Trophoblast cell (in vitro differentiated cells and primary cell): ENCODE data around the gene TMEM88. TPM values are rescaled to one million over a fixed set of nuclear protein-coding genes. Genes with fewer than 3 reads are reported as not detected.

Experiments used
- DNase-seq, 2 donors: peaks; one replicate each; pipeline ENCODE4 v3.0.0-alpha.2; 2016
- H2AFZ ChIP-seq: 2 replicates; pipeline ENCODE4 v1.6.1; 2013; ENCODE audit warnings: low read length, moderate library complexity, mild to moderate bottlenecking; ENCODE audit not compliant: insufficient read depth, poor library complexity
- H2AK5ac ChIP-seq: 2 replicates; pipeline ENCODE4 v1.6.1; 2013; ENCODE audit warnings: mild to moderate bottlenecking, low read length
- H2BK120ac ChIP-seq: 2 replicates; pipeline ENCODE4 v1.6.1; 2013; ENCODE audit warnings: low read length, mild to moderate bottlenecking, moderate library complexity; ENCODE audit not compliant: insufficient read depth, poor library complexity
- H2BK12ac ChIP-seq: 2 replicates; pipeline ENCODE4 v1.6.1; 2013; ENCODE audit warnings: mild to moderate bottlenecking, low read length, moderate library complexity
- H2BK5ac ChIP-seq: 2 replicates; pipeline ENCODE4 v1.6.1; 2013; ENCODE audit warnings: low read length, low read depth, moderate library complexity, mild to moderate bottlenecking; ENCODE audit not compliant: poor library complexity
- H3K14ac ChIP-seq: 2 replicates; pipeline ENCODE4 v1.6.1; 2013; ENCODE audit warnings: mild to moderate bottlenecking, low read length
- H3K18ac ChIP-seq: 2 replicates; pipeline ENCODE4 v1.6.1; 2013; ENCODE audit warnings: mild to moderate bottlenecking, low read length
- H3K23ac ChIP-seq: 2 replicates; pipeline ENCODE4 v1.6.1; 2013; ENCODE audit warnings: low read length
- H3K27ac ChIP-seq: 2 replicates; pipeline ENCODE4 v1.5.1; 2013; ENCODE audit warnings: low read depth, mild to moderate bottlenecking, inconsistent platforms, low read length, moderate library complexity
- H3K27me3 ChIP-seq: 2 replicates; pipeline ENCODE4 v1.6.1; 2013; ENCODE audit warnings: inconsistent platforms, mild to moderate bottlenecking, low read length, moderate library complexity; ENCODE audit not compliant: insufficient read depth
- H3K36me3 ChIP-seq, 2 experiments: 1 replicate in 1 of 2; 2 replicates in 1 of 2; pipeline ENCODE4 v1.6.1; 2013; ENCODE audit warnings: low read length in 2 of 2, mild to moderate bottlenecking in 2 of 2, moderate library complexity in 1 of 2; ENCODE audit not compliant: insufficient read depth in 2 of 2, control insufficient read depth in 1 of 2
- H3K4ac ChIP-seq: 2 replicates; pipeline ENCODE4 v1.6.1; 2013; ENCODE audit warnings: low read depth, mild to moderate bottlenecking, low read length, moderate library complexity
- H3K4me1 ChIP-seq, 2 experiments: 1 replicate in 1 of 2; 2 replicates in 1 of 2; pipeline ENCODE4 v1.6.1; 2013; ENCODE audit warnings: low read length in 2 of 2, mild to moderate bottlenecking in 2 of 2, moderate library complexity in 1 of 2; ENCODE audit not compliant: insufficient read depth in 2 of 2, control insufficient read depth in 1 of 2
- H3K4me2 ChIP-seq: 2 replicates; pipeline ENCODE4 v1.6.1; 2013; ENCODE audit warnings: inconsistent platforms, mild to moderate bottlenecking, low read length, moderate library complexity
- H3K4me3 ChIP-seq: 2 replicates; pipeline ENCODE4 v1.5.1; 2013; ENCODE audit warnings: mild to moderate bottlenecking, low read depth, low read length, inconsistent platforms
- H3K79me1 ChIP-seq: one replicate; pipeline ENCODE4 v1.6.1; 2013; ENCODE audit warnings: low read length
- H3K79me2 ChIP-seq: 2 replicates; pipeline ENCODE4 v1.6.1; 2013; ENCODE audit warnings: low read length, mild to moderate bottlenecking; ENCODE audit not compliant: control insufficient read depth, insufficient read depth, poor library complexity
- H3K9ac ChIP-seq: 2 replicates; pipeline ENCODE4 v1.6.1; 2013; ENCODE audit warnings: mild to moderate bottlenecking, low read length
- H3K9me3 ChIP-seq: 2 replicates; pipeline ENCODE4 v1.6.1; 2013; ENCODE audit warnings: low read depth, mild to moderate bottlenecking, control low read depth, inconsistent platforms, low read length; ENCODE audit not compliant: insufficient read depth
- H4K12ac ChIP-seq: 2 replicates; pipeline ENCODE4 v1.6.1; 2013; ENCODE audit warnings: low read depth, mild to moderate bottlenecking, low read length, moderate library complexity
- H4K8ac ChIP-seq: 2 replicates; pipeline ENCODE4 v1.6.1; 2013; ENCODE audit warnings: low read depth, mild to moderate bottlenecking, low read length, moderate library complexity
- H4K91ac ChIP-seq: one replicate; pipeline ENCODE4 v1.6.1; 2013; ENCODE audit warnings: low read depth, mild to moderate bottlenecking, low read length, moderate library complexity
- WGBS: extraction: QIAGEN DNeasy Blood & Tissue Kit; methylation state at CpG from one replicate; pipeline ENCODE4 v1.1.7; 2013; ENCODE audit warnings: missing lambda C conversion rate; ENCODE audit not compliant: insufficient read length, insufficient coverage; ENCODE audit errors: extremely low coverage; 5-methylcytosine and 5-hydroxymethylcytosine counted together
- polyA plus RNA-seq: library from polyadenylated mRNA; stranded (reverse); fragments of 200-250 nt; gene quantifications from 2 replicates; pipeline ENCODE4 v1.2.3, GENCODE V29; 2013

The TMEM88 gene
- 23.8 and 25.6 TPM in 2 replicates for polyA plus RNA-seq

DNA sequence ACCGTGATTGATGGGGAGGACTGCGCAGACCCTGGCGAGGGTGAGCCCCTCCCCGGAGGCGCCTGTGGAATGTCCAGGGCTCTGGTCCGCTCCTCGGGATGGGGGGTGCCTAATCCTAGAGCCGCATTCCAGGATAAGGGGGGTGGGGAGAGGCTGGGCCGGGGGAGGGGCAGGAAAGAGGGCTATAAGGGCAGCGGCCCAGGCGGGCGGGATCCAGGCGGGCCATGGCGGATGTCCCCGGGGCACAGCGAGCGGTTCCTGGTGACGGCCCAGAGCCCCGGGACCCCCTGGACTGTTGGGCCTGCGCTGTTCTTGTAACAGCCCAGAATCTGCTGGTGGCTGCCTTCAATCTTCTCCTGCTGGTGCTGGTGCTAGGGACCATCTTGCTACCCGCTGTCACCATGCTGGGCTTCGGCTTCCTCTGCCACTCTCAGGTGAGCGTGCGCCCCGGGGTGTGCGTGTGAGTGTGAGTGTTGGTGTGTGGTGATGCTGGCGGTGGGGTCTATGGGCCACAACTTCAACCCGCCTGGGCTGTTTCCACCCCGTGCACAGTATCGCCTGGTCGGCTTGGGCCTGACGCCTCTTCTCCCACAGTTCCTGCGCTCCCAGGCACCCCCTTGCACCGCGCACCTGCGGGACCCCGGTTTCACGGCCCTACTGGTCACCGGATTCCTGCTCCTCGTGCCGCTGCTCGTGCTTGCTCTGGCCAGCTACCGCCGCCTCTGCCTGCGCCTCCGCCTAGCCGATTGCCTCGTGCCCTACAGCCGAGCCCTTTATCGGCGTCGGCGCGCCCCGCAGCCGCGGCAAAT, at the start of gene TMEM88:
Gene TMEM88 (plus strand): TSS at position 216 of the 809 bp plus-strand sequence. CDS start 9 bp downstream, at position 225.
- Histone ChIP-seq H4K8ac (no peak within 1 kb of the TSS), H3K4me1 (peaks cover 18 to 37% of the 10 kb centered on the region in 2 experiments), H3K4ac (no peak within 1 kb of the TSS), H4K91ac (no peak within 1 kb of the TSS), H4K12ac (peak within 1 kb of the TSS; percentile 38), H3K4me3 (peak within 1 kb of the TSS; percentile 65), H2BK12ac (no peak within 1 kb of the TSS), H3K9ac (peak within 1 kb of the TSS; percentile 18), H3K4me2 (peak within 1 kb of the TSS; percentile 78), H2BK5ac (no peak within 1 kb of the TSS), H3K23ac (no peak within 1 kb of the TSS), H2BK120ac (no peak within 1 kb of the TSS), H3K79me2 (peaks cover 2% of the 10 kb centered on the region), H3K18ac (peak within 1 kb of the TSS; percentile 6), H2AFZ (no peak within 1 kb of the TSS), H2AK5ac (no peak within 1 kb of the TSS), H3K14ac (peak within 1 kb of the TSS; percentile 13), H3K27me3 (no peaks in the 10 kb centered on the region), H3K36me3 (peaks cover 44% of the 10 kb centered on the region in 2 experiments), H3K9me3 (peaks cover 4% of the 10 kb centered on the region), H3K27ac (peak within 1 kb of the TSS; percentile 8), H3K79me1 (peaks cover 19% of the 10 kb centered on the region)
- WGBS, result no CpG with 5 or more reads among the region's 57 CpGs
- no peak for DNase-seq

- no peak overlapping the region for H3K4ac ChIP-seq
- H2AK5ac ChIP-seq, result no peak overlapping the region
- WGBS, result no CpG with 5 or more reads among the region's 6 CpGs
- no peaks in the 10 kb centered on the region for H3K27me3 ChIP-seq
- H3K79me1 ChIP-seq, result no peaks in the 10 kb centered on the region
- H3K18ac ChIP-seq, result no peak overlapping the region
- H3K4me1 ChIP-seq, result peaks cover 0 to 3% of the 10 kb centered on the region in 2 experiments
- no peak overlapping the region for H3K23ac ChIP-seq
- H4K8ac ChIP-seq, result no peak overlapping the region
- H4K91ac ChIP-seq, result no peak overlapping the region
- no peaks in the 10 kb centered on the region for H3K9me3 ChIP-seq
- no peak overlapping the region for H2BK12ac ChIP-seq
- no peak overlapping the region for H3K4me2 ChIP-seq
- H2BK5ac ChIP-seq, result no peak overlapping the region
- no peak overlapping the region for H3K27ac ChIP-seq
- no peak overlapping the region for H3K9ac ChIP-seq
- H3K79me2 ChIP-seq, result no peaks in the 10 kb centered on the region
- DNase-seq, result no peak
- H3K14ac ChIP-seq, result no peak overlapping the region
- no peak overlapping the region for H4K12ac ChIP-seq
- no peak overlapping the region for H2BK120ac ChIP-seq
- no peaks in the 10 kb centered on the region for H3K36me3 ChIP-seq
- no peak overlapping the region for H2AFZ ChIP-seq
- no peak overlapping the region for H3K4me3 ChIP-seq
Measured at GRCh38 chr17:7806587-7806986, 48.3 kb upstream of the TMEM88 start.

- no peak overlapping the region for H3K23ac ChIP-seq
- H3K4me2 ChIP-seq, result no peak overlapping the region
- no peak overlapping the region for H4K91ac ChIP-seq
- no peak overlapping the region for H3K14ac ChIP-seq
- H3K36me3 ChIP-seq, result no peaks in the 10 kb centered on the region
- H3K79me1 ChIP-seq, result no peaks in the 10 kb centered on the region
- H2AFZ ChIP-seq, result no peak overlapping the region
- no peak for DNase-seq
- WGBS, result no CpG with 5 or more reads among the region's 21 CpGs
- no peak overlapping the region for H2BK12ac ChIP-seq
- no peak overlapping the region for H2BK5ac ChIP-seq
- no peak overlapping the region for H4K12ac ChIP-seq
- H3K18ac ChIP-seq, result no peak overlapping the region
- H3K27me3 ChIP-seq, result no peaks in the 10 kb centered on the region
- H3K27ac ChIP-seq, result no peak overlapping the region
- no peak overlapping the region for H2BK120ac ChIP-seq
- no peak overlapping the region for H2AK5ac ChIP-seq
- no peaks in the 10 kb centered on the region for H3K9me3 ChIP-seq
- no peak overlapping the region for H3K9ac ChIP-seq
- no peaks in the 10 kb centered on the region for H3K79me2 ChIP-seq
- no peak overlapping the region for H3K4ac ChIP-seq
- no peak overlapping the region for H3K4me3 ChIP-seq
- peaks cover 0 to 3% of the 10 kb centered on the region in 2 experiments for H3K4me1 ChIP-seq
- no peak overlapping the region for H4K8ac ChIP-seq
Measured at GRCh38 chr17:7807206-7807605, 47.7 kb upstream of the TMEM88 start.

DNA sequence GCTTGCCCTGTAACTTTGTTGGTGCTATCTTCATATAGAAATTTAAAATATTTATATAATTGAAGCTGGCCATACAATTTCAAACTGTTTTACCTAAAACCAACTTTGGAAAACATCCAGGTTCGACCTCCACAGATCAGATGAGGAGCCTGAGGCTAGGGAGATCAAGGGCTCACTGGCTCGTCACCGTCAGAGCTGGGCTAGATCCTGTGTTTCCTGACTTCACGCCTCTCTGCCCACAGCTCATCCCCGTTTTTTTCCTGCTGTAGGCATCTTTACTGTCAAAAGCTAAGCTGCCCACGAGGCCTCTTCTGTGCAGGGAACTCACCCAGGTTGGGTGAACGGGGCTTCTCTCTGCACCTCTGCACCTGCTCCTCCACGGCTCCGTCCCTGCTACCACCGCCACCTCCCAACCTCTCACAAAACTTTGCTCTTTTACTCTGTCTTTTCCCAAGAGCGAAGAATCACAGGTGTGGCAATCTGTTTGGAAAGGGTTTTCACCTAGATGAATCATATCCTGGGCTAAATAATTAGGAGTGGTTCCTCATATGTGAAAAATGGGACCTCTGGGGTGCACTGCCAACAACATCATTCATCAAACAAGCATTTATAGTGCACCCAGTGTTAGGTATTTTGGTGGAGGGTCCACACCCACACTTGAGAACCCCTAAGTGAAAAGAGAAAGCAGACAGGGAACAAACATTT, 45.6 kb upstream of the TMEM88 start:
- Histone ChIP-seq H3K4me2 (no peak overlapping the region), H3K14ac (no peak overlapping the region), H3K4ac (no peak overlapping the region), H2AFZ (no peak overlapping the region), H2BK120ac (no peak overlapping the region), H3K18ac (no peak overlapping the region), H3K23ac (no peak overlapping the region), H4K8ac (no peak overlapping the region), H3K36me3 (no peaks in the 10 kb centered on the region), H2AK5ac (no peak overlapping the region), H3K9me3 (no peaks in the 10 kb centered on the region), H4K12ac (no peak overlapping the region), H2BK12ac (no peak overlapping the region), H3K4me3 (no peak overlapping the region), H3K27me3 (no peaks in the 10 kb centered on the region), H2BK5ac (no peak overlapping the region), H3K79me2 (no peaks in the 10 kb centered on the region), H3K9ac (no peak overlapping the region), H4K91ac (no peak overlapping the region), H3K27ac (no peak overlapping the region), H3K4me1 (peaks cover 0 to 3% of the 10 kb centered on the region in 2 experiments), H3K79me1 (no peaks in the 10 kb centered on the region)
- no peak for DNase-seq
- WGBS, result no CpG with 5 or more reads among the region's 11 CpGs
